ENCODE measurements around the gene ZIC4. TPM values are rescaled to one million over a fixed set of nuclear protein-coding genes. Genes with fewer than 3 reads are reported as not detected.
A peak's percentile ranks its signal among the peaks of the same experiment; 100 is the strongest.

ZIC4 gene
- total and polyA plus RNA-seq, 2 of the 8 experiments (the other 6 are each of a cell fraction or from before 2014, with no cell fraction given) = 0.03 to 0.13 TPM

DNA sequence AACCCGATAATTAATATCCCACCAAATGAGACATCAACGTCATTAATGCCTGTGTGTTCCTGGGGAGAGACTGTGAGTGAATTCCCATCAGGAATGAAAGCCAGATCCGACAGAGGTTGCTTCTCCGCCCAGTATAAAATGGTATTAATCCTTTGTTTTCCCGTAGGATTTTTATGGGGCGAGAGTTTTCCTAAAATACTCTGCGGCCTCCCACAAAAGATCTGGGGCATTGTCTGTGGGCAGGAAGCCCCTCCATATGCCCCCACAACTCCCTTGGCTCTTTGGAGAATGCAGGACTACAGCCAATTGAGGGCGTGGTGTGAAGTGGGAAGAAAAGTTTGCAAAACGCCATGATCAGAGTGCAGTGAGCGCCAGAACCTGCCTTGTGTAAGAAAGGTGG lies 26.7 kb downstream of the ZIC4 start:
- Histone ChIP-seq H3K4me1 (replicated peaks in 1 of 4; ENCODE audit: control insufficient read depth in 3 of 4, insufficient read depth in 4 of 4, low read length in 3 of 4) (peaks cover 10 to 42% (median 27%) of the 10 kb centered on the region in 4 experiments), H3K4ac (replicated peaks; ENCODE audit: insufficient read length, low read depth, low read length) (peak overlapping the region; percentile 4), H3K79me2 (ENCODE audit: control insufficient read depth in 1 of 2, insufficient read depth in 2 of 2, low read length in 2 of 2) (no peaks in the 10 kb centered on the region), H4K8ac (ENCODE audit: extremely low read depth, insufficient read depth, low read length) (no peak overlapping the region), H2BK120ac (replicated peaks; ENCODE audit: low read depth, low read length) (no peak overlapping the region), H2AK5ac (ENCODE audit: low read depth, low read length) (0 out of 2 replicates have a peak overlapping the region, but pooled peaks have one; percentile 14), H3K27ac (ENCODE audit: low read depth, low read length) (no peak overlapping the region), H2BK20ac (ENCODE audit: low read length) (peak overlapping the region; percentile 23; the same call in 1 of the 2 replicates), H2AFZ (ENCODE audit: low read length) (no peak overlapping the region), H3K4me3 (ENCODE audit: extremely low read depth in 1 of 4, insufficient read depth in 2 of 4, low read depth in 3 of 4, low read length in 4 of 4) (no peak overlapping the region), H4K5ac (ENCODE audit: insufficient read length, low read depth, low read length) (no peak overlapping the region), H3K9ac (replicated peaks in 1 of 4; ENCODE audit: extremely low read depth in 1 of 4, low read depth in 3 of 4, low read length in 3 of 4) (no peak overlapping the region), H2BK15ac (ENCODE audit: low read length) (no peak overlapping the region), H3K79me1 (ENCODE audit: low read depth, low read length) (no peaks in the 10 kb centered on the region), H3K56ac (replicated peaks; ENCODE audit: insufficient read length, low read depth, low read length) (no peak overlapping the region), H4K91ac (replicated peaks; ENCODE audit: insufficient read length, low read length) (peak overlapping the region; percentile 10), H3K9me3 (ENCODE audit: insufficient read depth in 2 of 2, low read depth in 1 of 2, low read length in 1 of 2) (no peaks in the 10 kb centered on the region), H4K20me1 (replicated peaks in 1 of 2; ENCODE audit: control insufficient read depth in 1 of 2, insufficient read depth in 2 of 2, low read length in 2 of 2) (peaks cover 0 to 5% of the 10 kb centered on the region in 2 experiments), H3K36me3 (ENCODE audit: control insufficient read depth in 2 of 4, insufficient read depth in 4 of 4, low read length in 3 of 4) (no peaks in the 10 kb centered on the region), H2BK12ac (ENCODE audit: low read depth, low read length) (peak overlapping the region; percentile 1; the same call in 1 of the 2 replicates), H3K23ac (ENCODE audit: insufficient read length) (no peak overlapping the region), H3K23me2 (ENCODE audit: low read depth, low read length) (peaks cover 5% of the 10 kb centered on the region), H3K27me3 (replicated peaks in 1 of 4; ENCODE audit: control insufficient read depth in 3 of 4, extremely low read depth in 1 of 4, insufficient read depth in 3 of 4, low read length in 3 of 4) (peaks cover 38 to 77% (median 60%) of the 10 kb centered on the region in 4 experiments), H2BK5ac (ENCODE audit: low read depth, low read length) (no peak overlapping the region; the same call in 1 of the 2 replicates), H3K4me2 (ENCODE audit: insufficient read depth in 1 of 2, low read depth in 2 of 2, low read length in 2 of 2) (peak overlapping the region; percentile 7 to 56; a peak in 2 of 4 replicates), H3K18ac (ENCODE audit: extremely low read depth, low read length) (no peak overlapping the region; the same call in 1 of the 2 replicates), H3K14ac (ENCODE audit: insufficient read length) (no peak overlapping the region)
- POLR2A ChIA-PET (ENCODE audit: partially characterized antibody) = interaction anchor here (1.1 kb wide), 1 partner anchor 14 kb away, joined by 3 read pairs; no protein-coding TSS in a partner anchor
- CTCF ChIA-PET (ENCODE audit: partially characterized antibody) = interaction anchor here (6.3 to 11.9 kb wide), 3 partner anchors 20 to 22 kb away, joined by 126 to 197 read pairs (median 162); partner anchors contain the start of gene ZIC4
- FAIRE-seq (no peak), DNase-seq (ENCODE audit: low read depth in 1 of 2, low spot score in 2 of 2) (no peak)
- 25% methylated on average over 10 of the region's 10 CpGs; no CpG with 5 or more reads in 1 of the 2 experiments for WGBS, 2 experiments (ENCODE audit: extremely low coverage in 1 of 2, insufficient coverage in 1 of 2, insufficient read length in 1 of 2, insufficient replicate concordance in 2 of 2, low coverage in 1 of 2, low lambda C conversion rate in 2 of 2, missing lambda C conversion rate in 1 of 2)
- TF ChIP-seq SAP30 (IDR thresholded peaks at IDR 0.05; ENCODE audit: insufficient read depth, insufficient replicate concordance, low read length) (no peak), GABPA (IDR thresholded peaks at IDR 0.05; ENCODE audit: borderline replicate concordance, insufficient read depth, low read length) (no peak), RNF2 (IDR thresholded peaks at IDR 0.05; ENCODE audit: borderline replicate concordance, low read depth, low read length, missing control alignments, poor library complexity, severe bottlenecking) (peak; percentile 75)

All from H1 (cell line).